Dermis blood vessel endothelial cell (primary cell): ENCODE measurements around the gene DSCAML1. TPM values are rescaled to one million over a fixed set of nuclear protein-coding genes. Genes with fewer than 3 reads are reported as not detected.

Experiments used
- DNase-seq: peaks from one replicate; pipeline ENCODE4 v3.0.0; 2010
- total RNA-seq: library from RNA; depleted of rRNA; stranded (reverse); fragments of >200 nt; gene quantifications from 2 replicates; pipeline ENCODE4 v1.2.3, GENCODE V29; 2014

The DSCAML1 gene
- total RNA-seq, 1 donor from 2014 or later: under 0.01 TPM

GRCh38 chr11:117486059-117486458 lies 311.0 kb downstream of the DSCAML1 start:
- DNase-seq: no peak

GRCh38 chr11:117484156-117484555 lies 312.9 kb downstream of the DSCAML1 start:
- no peak for DNase-seq

- DNase-seq: no peak
Observed at GRCh38 chr11:117483372-117483771, 313.6 kb downstream of the DSCAML1 start.

- no peak for DNase-seq
Observed at GRCh38 chr11:117482881-117483280, 314.1 kb downstream of the DSCAML1 start.

- no peak for DNase-seq
Observed at GRCh38 chr11:117481885-117482284, 315.1 kb downstream of the DSCAML1 start.

- DNase-seq: no peak
Observed at GRCh38 chr11:117481036-117481435, 316.0 kb downstream of the DSCAML1 start.

GRCh38 chr11:117480221-117480620 lies 316.8 kb downstream of the DSCAML1 start:
- DNase-seq: no peak

GRCh38 chr11:117479372-117479771 lies 317.6 kb downstream of the DSCAML1 start:
- no peak for DNase-seq

- DNase-seq: no peak
Observed at GRCh38 chr11:117478926-117479325, 318.1 kb downstream of the DSCAML1 start.

GRCh38 chr11:117478126-117478860 lies 318.7 kb downstream of the DSCAML1 start:
- DNase-seq: no peak

GRCh38 chr11:117477721-117478120 lies 319.3 kb downstream of the DSCAML1 start:
- DNase-seq: no peak

GRCh38 chr11:117476531-117477142 lies 320.4 kb downstream of the DSCAML1 start:
- no peak for DNase-seq

GRCh38 chr11:117475716-117476530 lies 321.1 kb downstream of the DSCAML1 start:
- no peak for DNase-seq

GRCh38 chr11:117473481-117474091 lies 323.4 kb downstream of the DSCAML1 start:
- no peak for DNase-seq

- no peak for DNase-seq
Observed at GRCh38 chr11:117471776-117472175, 325.2 kb downstream of the DSCAML1 start.

- no peak for DNase-seq
Observed at GRCh38 chr11:117470576-117470975, 326.4 kb downstream of the DSCAML1 start.

- no peak for DNase-seq
Observed at GRCh38 chr11:117468888-117469287, 328.1 kb downstream of the DSCAML1 start.

GRCh38 chr11:117467770-117468169 lies 329.2 kb downstream of the DSCAML1 start:
- no peak for DNase-seq

GRCh38 chr11:117466966-117467365 lies 330.1 kb downstream of the DSCAML1 start:
- no peak for DNase-seq

- DNase-seq: no peak
Observed at GRCh38 chr11:117465236-117465997, 331.6 kb downstream of the DSCAML1 start.

GRCh38 chr11:117464778-117465177 lies 332.2 kb downstream of the DSCAML1 start:
- no peak for DNase-seq

GRCh38 chr11:117462864-117463247 lies 334.2 kb downstream of the DSCAML1 start:
- no peak for DNase-seq
